CD14-positive monocyte (primary cell): ENCODE measurements around the gene KIF1A. TPM values are rescaled to one million over a fixed set of nuclear protein-coding genes. Genes with fewer than 3 reads are reported as not detected.
A peak's percentile ranks its signal among the peaks of the same experiment; 100 is the strongest.

Experiments
- DNase-seq, 3 donors: peaks; one replicate each; pipeline ENCODE4 v3.0.0-alpha.2; 2011 to 2022
- H2AFZ ChIP-seq: 2 replicates; pipeline ENCODE4 v1.6.0; 2012; ENCODE audit warnings: mild to moderate bottlenecking, low read depth, low read length, inconsistent platforms; ENCODE audit not compliant: insufficient read depth, poor library complexity, severe bottlenecking
- H3K27ac ChIP-seq, 2 donors: 1 replicate in 1 of 2; 2 replicates in 1 of 2; pipeline ENCODE4 v1.5.1; 2012 to 2013; ENCODE audit warnings: low read length in 2 of 2, control low read depth in 1 of 2, inconsistent platforms in 1 of 2, low read depth in 1 of 2, mild to moderate bottlenecking in 1 of 2
- H3K27me3 ChIP-seq, 2 donors: one replicate each; pipeline versions ENCODE4 v1.6.0 to v1.6.1; 2011 to 2013; ENCODE audit warnings: low read length in 2 of 2; ENCODE audit not compliant: control insufficient read depth in 2 of 2, insufficient read depth in 2 of 2
- H3K36me3 ChIP-seq, 2 donors: replicated peaks in 1 of 2; 1 replicate in 1 of 2; 2 replicates in 1 of 2; pipeline versions ENCODE4 v1.5.1 to v1.6.1; 2012 to 2013; ENCODE audit warnings: low read length in 2 of 2, control low read depth in 1 of 2, inconsistent platforms in 1 of 2, mild to moderate bottlenecking in 1 of 2; ENCODE audit not compliant: insufficient read depth in 2 of 2, control insufficient read depth in 1 of 2
- H3K4me1 ChIP-seq, 2 donors: 1 replicate in 1 of 2; 2 replicates in 1 of 2; pipeline versions ENCODE4 v1.5.1 to v1.6.1; 2012 to 2013; ENCODE audit warnings: low read length in 2 of 2, control low read depth in 1 of 2, inconsistent platforms in 1 of 2, mild to moderate bottlenecking in 1 of 2, moderate library complexity in 1 of 2; ENCODE audit not compliant: insufficient read depth in 2 of 2, control insufficient read depth in 1 of 2
- H3K4me2 ChIP-seq: replicated peaks from 2 replicates; pipeline ENCODE3; 2012; ENCODE audit warnings: low read length, moderate library complexity, mild to moderate bottlenecking; ENCODE audit not compliant: poor library complexity, severe bottlenecking; ENCODE audit errors: extremely low read depth
- H3K4me3 ChIP-seq, 3 experiments: fragments of 200-600 bp in 1 of 3; sonication (generic) in 1 of 3; replicated peaks in 1 of 3; 1 replicate in 2 of 3; 2 replicates in 1 of 3; pipeline ENCODE4 v1.5.1; 2011 to 2013; ENCODE audit warnings: low read length in 3 of 3, mild to moderate bottlenecking in 3 of 3, control low read depth in 2 of 3, low read depth in 2 of 3, inconsistent platforms in 1 of 3, moderate library complexity in 1 of 3
- H3K79me2 ChIP-seq: 2 replicates; pipeline ENCODE4 v1.6.0; 2012; ENCODE audit warnings: mild to moderate bottlenecking, control low read depth, inconsistent platforms, low read length, moderate library complexity; ENCODE audit not compliant: insufficient read depth
- H3K9ac ChIP-seq: 2 replicates; pipeline ENCODE4 v1.6.0; 2017; ENCODE audit warnings: low read length, mild to moderate bottlenecking; ENCODE audit not compliant: insufficient read depth, poor library complexity, severe bottlenecking
- H3K9me3 ChIP-seq, 2 donors: replicated peaks in 1 of 2; 1 replicate in 1 of 2; 2 replicates in 1 of 2; pipeline versions ENCODE4 v1.5.1 to v1.6.1; 2012 to 2013; ENCODE audit warnings: low read length in 2 of 2, control low read depth in 1 of 2; ENCODE audit not compliant: control insufficient read depth in 1 of 2, insufficient read depth in 1 of 2
- H4K20me1 ChIP-seq: 2 replicates; pipeline ENCODE4 v1.6.0; 2012; ENCODE audit warnings: mild to moderate bottlenecking, low read length, control low read depth, moderate library complexity; ENCODE audit not compliant: insufficient read depth
- H3K27ac Mint-ChIP-seq, 7 donors: one replicate each; pipeline ENCODE4 v1.8.0; 2020; ENCODE audit warnings: mild to moderate bottlenecking in 7 of 7, mixed read lengths in 7 of 7, moderate library complexity in 6 of 7, inconsistent platforms in 2 of 7
- H3K27me3 Mint-ChIP-seq, 3 donors: one replicate each; pipeline ENCODE4 v1.8.0; 2021 to 2022; ENCODE audit warnings: low read depth in 3 of 3, mild to moderate bottlenecking in 3 of 3, mixed read lengths in 3 of 3, moderate library complexity in 3 of 3, inconsistent platforms in 1 of 3
- H3K36me3 Mint-ChIP-seq, 2 donors: one replicate each; pipeline ENCODE4 v1.8.0; 2020; ENCODE audit warnings: mixed read lengths in 2 of 2, inconsistent platforms in 1 of 2, mild to moderate bottlenecking in 1 of 2
- H3K4me1 Mint-ChIP-seq: one replicate; pipeline ENCODE4 v1.8.0; 2020; ENCODE audit warnings: mild to moderate bottlenecking, mixed read lengths
- H3K4me3 Mint-ChIP-seq, 2 donors: one replicate each; pipeline ENCODE4 v1.8.0; 2020; ENCODE audit warnings: mild to moderate bottlenecking in 2 of 2, mixed read lengths in 2 of 2, moderate library complexity in 1 of 2
- H3K9me3 Mint-ChIP-seq, 7 donors: one replicate each; pipeline ENCODE4 v1.8.0; 2020 to 2022; ENCODE audit warnings: mixed read lengths in 7 of 7, mild to moderate bottlenecking in 6 of 7, moderate library complexity in 6 of 7, inconsistent platforms in 2 of 7
- WGBS: methylation state at CpG from one replicate; pipeline ENCODE4 v1.1.5; 2013; ENCODE audit warnings: missing lambda C conversion rate; ENCODE audit not compliant: insufficient coverage; 5-methylcytosine and 5-hydroxymethylcytosine counted together
- intact Hi-C, 2 donors: fragments of 100-400 bp; cut with micrococcal nuclease; formaldehyde crosslinking; loops; one replicate each; pipeline versions ENCODE4 v1.15.0 to v1.15.1; 2023
- polyA plus RNA-seq, 3 donors: library from polyadenylated mRNA; depleted of rRNA in 1 of 3; unstranded in 2 of 3; stranded (reverse) in 1 of 3; fragments of 300-500 nt in 2 of 3; fragments of >200 nt in 1 of 3; fragmentation: Illumina TruSeq in 2 of 3; gene quantifications; 1 replicate in 2 of 3; 2 replicates in 1 of 3; pipeline ENCODE4 v1.2.3, GENCODE V29; 2012 to 2021
- TF ChIP-seq, protein P1 (sequence below): fragments of 200-600 bp; IDR thresholded peaks from one replicate; pipeline ENCODE4 v1.8.0; 2022; ENCODE audit warnings: antibody characterized with exemption, mild to moderate bottlenecking

KIF1A gene
- polyA plus RNA-seq, 3 donors: not detected

DNA sequence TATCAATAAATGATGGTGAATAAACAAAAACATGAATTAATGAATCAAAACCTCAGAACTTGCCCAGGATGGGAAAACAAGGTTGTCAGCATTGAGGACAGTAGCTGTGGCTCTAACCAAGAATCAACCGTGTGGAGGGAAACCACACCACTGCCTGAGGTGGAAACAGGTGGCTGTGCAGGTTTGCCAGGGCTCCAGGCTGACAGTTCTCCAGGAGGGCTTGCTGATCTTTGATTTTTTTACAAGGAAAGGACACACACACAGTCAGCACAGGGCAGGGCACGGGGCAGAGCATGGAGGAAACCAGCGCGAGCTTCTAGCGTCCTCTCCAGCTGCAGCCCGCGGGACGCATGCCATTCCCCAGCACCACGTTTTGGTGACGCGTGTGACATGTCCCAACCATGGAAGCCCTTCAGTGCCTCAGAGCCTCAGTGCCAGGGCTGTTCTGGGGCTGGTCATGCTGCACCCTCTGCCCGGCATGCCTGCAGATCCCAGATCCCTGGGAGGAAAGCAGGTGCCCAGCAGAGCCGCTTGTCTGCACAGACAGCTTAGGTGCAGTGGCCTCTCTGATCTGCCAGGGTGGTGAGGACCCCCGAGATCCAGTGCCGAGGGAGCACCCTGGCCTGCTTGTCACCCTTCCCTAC is 32.8 kb upstream of the KIF1A start:
- WGBS: 84% methylated on average over 14 of the region's 15 CpGs
- H3K4me1 Mint-ChIP-seq: no peaks in the 10 kb centered on the region
- no peaks in the 10 kb centered on the region for H4K20me1 ChIP-seq
- H3K27ac Mint-ChIP-seq: no peak overlapping the region
- no peaks in the 10 kb centered on the region for H3K4me1 ChIP-seq
- peaks cover 16 to 26% (median 18%) of the 10 kb centered on the region in 7 donors for H3K9me3 Mint-ChIP-seq
- no peak for DNase-seq
- no peaks in the 10 kb centered on the region for H3K36me3 ChIP-seq
- TF ChIP-seq, protein P1, sequence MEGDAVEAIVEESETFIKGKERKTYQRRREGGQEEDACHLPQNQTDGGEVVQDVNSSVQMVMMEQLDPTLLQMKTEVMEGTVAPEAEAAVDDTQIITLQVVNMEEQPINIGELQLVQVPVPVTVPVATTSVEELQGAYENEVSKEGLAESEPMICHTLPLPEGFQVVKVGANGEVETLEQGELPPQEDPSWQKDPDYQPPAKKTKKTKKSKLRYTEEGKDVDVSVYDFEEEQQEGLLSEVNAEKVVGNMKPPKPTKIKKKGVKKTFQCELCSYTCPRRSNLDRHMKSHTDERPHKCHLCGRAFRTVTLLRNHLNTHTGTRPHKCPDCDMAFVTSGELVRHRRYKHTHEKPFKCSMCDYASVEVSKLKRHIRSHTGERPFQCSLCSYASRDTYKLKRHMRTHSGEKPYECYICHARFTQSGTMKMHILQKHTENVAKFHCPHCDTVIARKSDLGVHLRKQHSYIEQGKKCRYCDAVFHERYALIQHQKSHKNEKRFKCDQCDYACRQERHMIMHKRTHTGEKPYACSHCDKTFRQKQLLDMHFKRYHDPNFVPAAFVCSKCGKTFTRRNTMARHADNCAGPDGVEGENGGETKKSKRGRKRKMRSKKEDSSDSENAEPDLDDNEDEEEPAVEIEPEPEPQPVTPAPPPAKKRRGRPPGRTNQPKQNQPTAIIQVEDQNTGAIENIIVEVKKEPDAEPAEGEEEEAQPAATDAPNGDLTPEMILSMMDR: no peak
- H3K27ac ChIP-seq: no peak overlapping the region
- H3K36me3 Mint-ChIP-seq: no peaks in the 10 kb centered on the region
- H3K27me3 Mint-ChIP-seq: peaks cover 1 to 6% (median 3%) of the 10 kb centered on the region in 3 donors
- H2AFZ ChIP-seq: no peak overlapping the region
- H3K4me2 ChIP-seq: no peak overlapping the region
- H3K27me3 ChIP-seq: no peaks in the 10 kb centered on the region
- intact Hi-C loops: loop anchor here in 1 of 2 donors (5.0 kb wide), 1 partner anchor 1025 kb away; no protein-coding TSS in a partner anchor
- no peak overlapping the region for H3K4me3 Mint-ChIP-seq
- H3K4me3 ChIP-seq: no peak overlapping the region
- H3K79me2 ChIP-seq: no peaks in the 10 kb centered on the region
- H3K9me3 ChIP-seq: peaks cover 11 to 25% of the 10 kb centered on the region in 2 donors
- no peak overlapping the region for H3K9ac ChIP-seq

DNA sequence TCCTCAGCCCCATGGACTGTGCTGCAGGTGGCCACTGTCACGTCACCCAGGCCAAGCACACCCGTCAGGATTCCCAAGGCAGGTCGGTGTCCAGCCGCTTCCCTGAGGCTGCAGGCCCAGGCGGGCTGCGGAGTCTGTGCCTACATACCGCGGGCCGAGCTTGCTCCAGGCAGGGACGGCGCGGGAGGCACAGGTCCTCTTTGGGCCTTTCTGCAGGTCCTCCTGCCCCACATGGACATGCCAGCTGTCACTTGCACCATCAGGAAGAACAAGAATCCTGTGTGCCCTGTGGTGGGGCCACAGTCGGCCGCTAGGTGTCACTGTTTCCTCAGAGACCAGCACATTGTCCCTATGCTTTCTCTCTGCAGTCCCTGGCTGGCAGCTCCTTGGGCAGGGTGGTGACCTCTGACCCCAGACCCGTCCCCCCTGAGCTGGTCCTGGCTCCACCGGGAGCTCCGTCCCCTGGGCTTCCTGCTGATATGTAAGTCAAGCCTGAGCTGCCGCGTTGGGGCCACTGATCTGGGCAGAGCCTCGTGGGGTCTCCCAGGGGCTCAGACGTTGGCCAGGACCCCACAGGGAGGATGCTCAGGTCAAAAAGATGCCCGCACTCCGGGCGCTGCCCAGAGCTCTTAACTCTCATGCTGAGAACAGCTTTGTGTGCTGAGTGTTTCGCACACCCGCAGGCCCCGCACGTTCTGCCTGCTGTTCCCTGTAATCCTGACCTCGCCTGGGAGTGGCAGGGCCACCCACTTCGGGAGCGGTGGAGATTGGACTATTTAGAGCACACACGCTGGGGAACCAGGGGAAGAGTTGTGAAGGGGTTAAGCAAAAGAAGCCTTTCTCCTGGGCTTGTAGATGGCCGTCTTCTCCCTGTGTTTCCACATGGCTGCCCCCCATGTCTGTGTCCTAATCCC is 31.3 kb upstream of the KIF1A start:
- Histone ChIP-seq H4K20me1 (no peaks in the 10 kb centered on the region), H3K27me3 (no peaks in the 10 kb centered on the region), H3K4me1 (no peaks in the 10 kb centered on the region), H3K4me3 (no peak overlapping the region), H3K79me2 (no peaks in the 10 kb centered on the region), H3K27ac (no peak overlapping the region), H3K36me3 (no peaks in the 10 kb centered on the region), H3K9me3 (peaks cover 11 to 32% of the 10 kb centered on the region in 2 donors), H2AFZ (no peak overlapping the region), H3K4me2 (no peak overlapping the region), H3K9ac (no peak overlapping the region)
- H3K27ac Mint-ChIP-seq: no peak overlapping the region
- peaks cover 22 to 37% (median 30%) of the 10 kb centered on the region in 7 donors for H3K9me3 Mint-ChIP-seq
- intact Hi-C loops: loop anchor here in 1 of 2 donors (5.0 kb wide), 1 partner anchor 1026 kb away; no protein-coding TSS in a partner anchor
- H3K27me3 Mint-ChIP-seq: peaks cover 1 to 6% (median 3%) of the 10 kb centered on the region in 3 donors
- no peak overlapping the region for H3K4me3 Mint-ChIP-seq
- 50% methylated on average over 28 of the region's 33 CpGs for WGBS
- no peaks in the 10 kb centered on the region for H3K4me1 Mint-ChIP-seq
- no peaks in the 10 kb centered on the region for H3K36me3 Mint-ChIP-seq
- TF ChIP-seq, protein P1: peak; percentile 88
- peak; percentile 56 to 67 (median 67) for DNase-seq
